DMS53 (cell line): Measurements from ENCODE around the gene PRODH.
"Not testable (repeated sequence)": the region's sequence is repeated elsewhere in the genome, so short reads cannot be mapped to it uniquely, and the experiment has no call there.

Experiments
- DNase-seq: peaks from one replicate; lab custom pipeline; 2025; lab: John Stamatoyannopoulos, UW

The PRODH gene

GRCh38 chr22:18953128-18953527 is 17.0 kb upstream of the PRODH start:
- DNase-seq, result not testable (repeated sequence)

- DNase-seq, result no peak
Observed at GRCh38 chr22:18952022-18952421, 15.9 kb upstream of the PRODH start.

GRCh38 chr22:18950141-18950540 is 14.0 kb upstream of the PRODH start:
- DNase-seq, result no peak

GRCh38 chr22:18947905-18948304 is 11.8 kb upstream of the PRODH start:
- DNase-seq, result no peak

- not testable (repeated sequence) for DNase-seq
Observed at GRCh38 chr22:18947105-18947504, 11.0 kb upstream of the PRODH start.

DNA sequence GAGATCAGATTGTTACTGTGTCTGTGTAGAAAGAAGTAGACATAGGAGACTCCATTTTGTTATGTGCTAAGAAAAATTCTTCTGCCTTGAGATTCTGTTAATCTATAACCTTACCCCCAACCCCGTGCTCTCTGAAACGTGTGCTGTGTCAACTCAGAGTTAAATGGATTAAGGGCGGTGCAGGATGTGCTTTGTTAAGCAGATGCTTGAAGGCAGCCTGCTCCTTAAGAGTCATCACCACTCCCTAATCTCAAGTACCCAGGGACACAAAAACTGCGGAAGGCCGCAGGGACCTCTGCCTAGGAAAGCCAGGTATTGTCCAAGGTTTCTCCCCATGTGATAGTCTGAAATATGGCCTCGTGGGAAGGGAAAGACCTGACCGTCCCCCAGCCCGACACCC is 2.6 kb upstream of the PRODH start:
- not testable (repeated sequence) for DNase-seq

- not testable (repeated sequence) for DNase-seq
Observed at GRCh38 chr22:18934688-18935087, 1.4 kb downstream of the PRODH start.

DNA sequence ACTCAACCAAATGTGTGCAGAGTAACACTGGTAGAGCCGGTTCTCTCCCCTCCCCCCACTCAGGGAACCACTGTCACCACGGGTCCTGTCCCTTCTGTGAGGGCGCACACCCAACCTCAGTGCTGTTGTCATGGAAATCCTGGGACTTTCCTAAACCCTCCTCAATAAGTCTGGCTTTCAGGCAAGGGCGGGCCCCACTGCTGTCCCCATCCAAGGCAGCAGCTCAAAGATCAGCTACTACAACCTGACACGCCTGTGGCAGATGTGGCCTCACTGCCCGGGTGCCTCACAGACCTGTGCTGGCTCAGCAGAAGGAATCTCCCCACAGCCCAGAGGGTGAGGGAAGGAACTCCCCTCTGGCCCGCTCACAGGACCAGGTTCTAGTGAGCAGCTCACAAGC is 2.2 kb downstream of the PRODH start:
- DNase-seq, result no peak

GRCh38 chr22:18931905-18932652 is 4.0 kb downstream of the PRODH start:
- DNase-seq, result no peak

DNA sequence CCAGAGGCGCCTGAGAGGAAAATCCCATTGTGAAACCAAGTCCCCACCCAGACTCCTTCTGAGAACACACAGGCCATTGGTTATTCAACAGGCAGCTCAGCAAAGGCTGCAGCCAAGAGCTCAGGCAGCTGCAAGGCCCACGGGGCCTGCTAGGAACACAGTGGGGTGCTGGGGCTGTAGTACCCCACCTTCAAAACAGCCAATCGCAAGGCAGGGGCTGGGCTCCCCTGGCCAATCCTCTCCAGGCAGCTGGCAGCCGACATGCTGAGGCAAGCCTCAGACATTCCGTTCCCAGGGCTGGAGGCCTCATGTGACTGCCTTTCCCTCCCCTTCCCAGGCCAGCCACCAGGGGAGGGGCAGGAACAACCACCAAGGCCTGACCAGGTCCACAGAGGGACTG is 6.6 kb downstream of the PRODH start:
- DNase-seq, result no peak

GRCh38 chr22:18927573-18927972 is 8.5 kb downstream of the PRODH start:
- DNase-seq, result no peak

- no peak for DNase-seq
Observed at GRCh38 chr22:18927020-18927419, 9.1 kb downstream of the PRODH start.

- DNase-seq, result no peak
Observed at GRCh38 chr22:18925368-18926064, 10.6 kb downstream of the PRODH start.

- not testable (repeated sequence) for DNase-seq
Observed at GRCh38 chr22:18920257-18920902, 15.7 kb downstream of the PRODH start.

GRCh38 chr22:18917818-18918217 is 18.3 kb downstream of the PRODH start:
- DNase-seq, result not testable (repeated sequence)

- not testable (repeated sequence) for DNase-seq
Observed at GRCh38 chr22:18915550-18915949, 20.5 kb downstream of the PRODH start.

GRCh38 chr22:18914558-18914957 is 21.5 kb downstream of the PRODH start:
- DNase-seq, result not testable (repeated sequence)

DNA sequence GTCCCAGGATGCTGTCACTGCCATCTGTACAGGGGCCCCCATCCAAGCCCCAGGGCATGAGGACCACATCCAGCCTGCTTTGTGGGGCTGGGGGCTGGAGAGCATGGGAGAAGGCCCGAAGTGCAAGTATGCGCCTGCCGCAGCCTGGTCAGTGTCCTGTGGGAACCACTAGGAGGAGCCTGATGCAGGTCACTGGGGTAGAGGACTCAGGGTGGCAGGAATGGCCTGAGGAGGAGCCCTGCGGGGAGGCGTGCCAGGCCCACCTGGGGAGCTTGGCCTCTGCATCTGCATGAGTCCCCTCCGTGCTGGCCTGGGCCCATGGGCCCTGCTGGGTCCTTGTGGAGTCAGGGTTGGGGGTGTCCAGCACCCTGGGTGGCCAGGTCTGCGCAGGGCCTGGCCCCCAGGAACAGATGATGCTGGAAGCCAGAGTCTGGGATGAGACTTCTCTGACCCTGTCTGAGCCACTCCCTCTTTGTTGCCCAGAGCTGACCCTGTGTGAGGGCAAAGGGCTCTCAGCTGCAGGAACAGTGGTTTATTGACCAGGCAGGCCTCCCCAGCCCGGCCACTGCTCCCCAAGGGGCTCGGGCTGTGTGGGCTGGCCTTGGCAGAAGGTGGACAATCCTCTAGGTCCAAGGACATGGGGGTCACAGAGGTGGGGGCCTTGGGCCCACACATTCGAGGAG is 23.7 kb downstream of the PRODH start:
- not testable (repeated sequence) for DNase-seq

GRCh38 chr22:18911535-18911934 is 24.6 kb downstream of the PRODH start:
- DNase-seq, result not testable (repeated sequence)

DNA sequence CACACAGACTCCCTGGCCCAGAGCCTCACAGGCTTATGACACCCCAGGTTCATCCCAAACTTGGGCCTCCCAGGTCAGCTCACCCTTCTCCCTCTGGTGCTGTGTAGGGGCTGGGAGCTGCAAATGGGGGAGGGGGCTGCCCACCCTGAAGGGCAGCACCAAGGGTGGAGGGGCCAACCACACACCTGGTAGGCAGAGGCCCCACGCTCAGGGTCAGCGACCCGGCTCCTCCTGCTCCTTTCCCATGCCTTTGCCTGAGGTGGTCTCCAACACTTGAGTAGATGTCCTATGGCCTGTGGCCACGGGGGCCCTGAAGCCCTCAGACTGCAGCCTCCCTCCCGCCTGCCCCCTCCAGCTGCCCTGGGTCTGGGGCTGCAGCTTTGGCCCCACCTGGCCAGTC is 26.5 kb downstream of the PRODH start:
- DNase-seq, result no peak

GRCh38 chr22:18906896-18907295 is 29.2 kb downstream of the PRODH start:
- DNase-seq, result no peak

- not testable (repeated sequence) for DNase-seq
Observed at GRCh38 chr22:18906410-18906745, 29.7 kb downstream of the PRODH start.
